Adrenal gland (tissue), 5 donors: ENCODE measurements around the gene RANBP10.

ENCODE experiments used
- POLR2A ChIP-seq, 2 donors: fragments of 450-650 bp; IDR thresholded peaks; one replicate each; pipeline ENCODE4 v1.6.1; 2017; ENCODE audit warnings: antibody characterized with exemption in 2 of 2, mild to moderate bottlenecking in 2 of 2, moderate library complexity in 1 of 2
- TF ChIP-seq, protein P1 (sequence below), 6 experiments: fragments of 450-650 bp in 4 of 6; fragments of 200-600 bp in 2 of 6; sonication (generic) in 1 of 6; IDR thresholded peaks; 1 replicate in 5 of 6; 2 replicates in 1 of 6; pipeline versions ENCODE4 v1.5.1 to v1.8.0; 2016 to 2021; ENCODE audit warnings: antibody characterized with exemption in 6 of 6, mild to moderate bottlenecking in 2 of 6, moderate library complexity in 1 of 6
- donor health status: DM: no; HTN: no; CAD: no.

DNA sequence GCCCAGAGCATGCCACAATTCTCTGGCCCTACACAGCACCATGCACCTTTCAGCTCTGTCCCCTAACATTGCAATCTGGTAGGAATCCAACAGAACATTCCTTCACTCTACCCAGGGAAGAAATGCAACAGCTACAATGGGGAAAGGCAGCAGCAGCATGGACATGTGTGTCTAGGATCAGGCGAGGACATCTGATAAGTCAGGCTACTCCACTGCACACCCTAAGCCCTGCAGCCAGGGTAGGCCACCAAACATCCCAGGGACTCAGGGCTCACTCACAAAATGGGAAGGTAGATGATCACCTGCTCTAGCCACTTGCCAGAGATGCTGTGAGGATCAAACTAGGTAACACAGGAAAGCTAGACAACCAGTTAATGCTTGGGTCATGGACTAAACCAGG, 5.1 kb downstream of the RANBP10 start:
- TF ChIP-seq, protein P1, sequence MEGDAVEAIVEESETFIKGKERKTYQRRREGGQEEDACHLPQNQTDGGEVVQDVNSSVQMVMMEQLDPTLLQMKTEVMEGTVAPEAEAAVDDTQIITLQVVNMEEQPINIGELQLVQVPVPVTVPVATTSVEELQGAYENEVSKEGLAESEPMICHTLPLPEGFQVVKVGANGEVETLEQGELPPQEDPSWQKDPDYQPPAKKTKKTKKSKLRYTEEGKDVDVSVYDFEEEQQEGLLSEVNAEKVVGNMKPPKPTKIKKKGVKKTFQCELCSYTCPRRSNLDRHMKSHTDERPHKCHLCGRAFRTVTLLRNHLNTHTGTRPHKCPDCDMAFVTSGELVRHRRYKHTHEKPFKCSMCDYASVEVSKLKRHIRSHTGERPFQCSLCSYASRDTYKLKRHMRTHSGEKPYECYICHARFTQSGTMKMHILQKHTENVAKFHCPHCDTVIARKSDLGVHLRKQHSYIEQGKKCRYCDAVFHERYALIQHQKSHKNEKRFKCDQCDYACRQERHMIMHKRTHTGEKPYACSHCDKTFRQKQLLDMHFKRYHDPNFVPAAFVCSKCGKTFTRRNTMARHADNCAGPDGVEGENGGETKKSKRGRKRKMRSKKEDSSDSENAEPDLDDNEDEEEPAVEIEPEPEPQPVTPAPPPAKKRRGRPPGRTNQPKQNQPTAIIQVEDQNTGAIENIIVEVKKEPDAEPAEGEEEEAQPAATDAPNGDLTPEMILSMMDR (IDR thresholded peaks at IDR 0.05): no peak
- TF ChIP-seq POLR2A (IDR thresholded peaks at IDR 0.05): no peak
